BLaER1 treated with 17β-estradiol and CSF1 and Interleukin-3, amounts not matched to agents 10 nM and 100 nM (cell line): ENCODE data around the gene AIG1.

Source experiments
- H3K27ac ChIP-seq, 11 experiments: shearing (Covaris generic); formaldehyde crosslinking; 2 replicates each; pipeline ENCODE4 v1.8.1; 2022
- H3K27me3 ChIP-seq, 11 experiments: shearing (Covaris generic); formaldehyde crosslinking; 2 replicates each; pipeline ENCODE4 v1.8.1; 2022
- H3K36me3 ChIP-seq, 11 experiments: shearing (Covaris generic); formaldehyde crosslinking; 2 replicates each; pipeline ENCODE4 v1.8.1; 2022
- H3K4me1 ChIP-seq, 10 experiments: shearing (Covaris generic); formaldehyde crosslinking; 2 replicates each; pipeline ENCODE4 v1.8.1; 2022
- H3K4me2 ChIP-seq, 11 experiments: shearing (Covaris generic); formaldehyde crosslinking; 2 replicates each; pipeline ENCODE4 v1.8.1; 2022
- H3K4me3 ChIP-seq, 10 experiments: shearing (Covaris generic); formaldehyde crosslinking; 2 replicates each; pipeline ENCODE4 v1.8.1; 2022
- H3K9ac ChIP-seq, 11 experiments: shearing (Covaris generic); formaldehyde crosslinking; 2 replicates each; pipeline ENCODE4 v1.8.1; 2022
- H3K9me3 ChIP-seq, 11 experiments: shearing (Covaris generic); formaldehyde crosslinking; replicated peaks in 1 of 11; 2 replicates each; pipeline ENCODE4 v1.8.1; 2022
- H4K20me1 ChIP-seq, 11 experiments: shearing (Covaris generic); formaldehyde crosslinking; 2 replicates each; pipeline ENCODE4 v1.8.1; 2022
- Cebpa-rat ChIP-seq, 11 experiments: shearing (Covaris generic); IDR thresholded peaks; 2 replicates each; pipeline ENCODE4 v1.8.1; 2022

The AIG1 gene

DNA sequence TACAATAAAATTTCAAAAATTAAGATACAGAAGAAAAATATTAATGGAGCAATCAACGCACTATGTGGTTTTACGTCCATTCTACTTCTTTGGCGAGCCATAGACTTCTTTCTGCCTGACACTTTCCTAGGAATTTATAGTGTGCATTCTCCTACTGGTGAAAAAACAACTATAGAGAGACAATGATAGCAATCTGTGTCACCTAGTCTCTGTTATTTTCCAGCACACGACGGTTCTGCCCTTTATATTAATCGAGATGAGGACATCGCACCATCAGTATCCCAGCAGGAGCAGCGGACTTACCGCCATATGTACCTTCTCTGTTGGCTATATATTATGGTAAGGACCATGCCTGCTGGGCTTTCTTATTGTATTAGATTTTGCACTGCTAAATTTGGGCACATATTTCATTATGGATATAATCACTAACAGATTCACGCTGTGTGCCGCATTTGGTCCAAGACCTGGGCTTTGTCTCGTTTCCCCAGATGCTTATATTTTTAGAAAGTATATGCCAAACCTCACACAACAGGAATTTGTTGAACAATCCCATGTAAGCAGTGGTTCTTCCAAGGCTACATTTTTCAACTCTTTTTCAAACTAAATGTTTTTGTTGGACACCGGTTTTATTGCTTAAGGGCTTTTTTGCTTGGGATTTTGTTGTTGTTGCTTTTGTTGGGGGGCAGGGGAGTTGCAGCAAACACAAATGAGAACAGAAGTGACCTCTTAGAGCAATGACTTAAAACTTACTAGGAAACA lies 223.4 kb downstream of the AIG1 start:
- Histone ChIP-seq H3K4me2 (no peak overlapping the region), H3K36me3 (no peaks in the 10 kb centered on the region), H3K9me3 (no peaks in the 10 kb centered on the region), H3K4me1 (peaks cover 0 to 6% (median 0%) of the 10 kb centered on the region in 10 experiments; a peak in 1 of 20 replicates), H3K9ac (no peak overlapping the region), H3K27me3 (no peaks in the 10 kb centered on the region), H3K4me3 (no peak overlapping the region), H3K27ac (no peak overlapping the region), H4K20me1 (no peaks in the 10 kb centered on the region)
- TF ChIP-seq Cebpa-rat (IDR thresholded peaks at IDR 0.05): no peak

DNA sequence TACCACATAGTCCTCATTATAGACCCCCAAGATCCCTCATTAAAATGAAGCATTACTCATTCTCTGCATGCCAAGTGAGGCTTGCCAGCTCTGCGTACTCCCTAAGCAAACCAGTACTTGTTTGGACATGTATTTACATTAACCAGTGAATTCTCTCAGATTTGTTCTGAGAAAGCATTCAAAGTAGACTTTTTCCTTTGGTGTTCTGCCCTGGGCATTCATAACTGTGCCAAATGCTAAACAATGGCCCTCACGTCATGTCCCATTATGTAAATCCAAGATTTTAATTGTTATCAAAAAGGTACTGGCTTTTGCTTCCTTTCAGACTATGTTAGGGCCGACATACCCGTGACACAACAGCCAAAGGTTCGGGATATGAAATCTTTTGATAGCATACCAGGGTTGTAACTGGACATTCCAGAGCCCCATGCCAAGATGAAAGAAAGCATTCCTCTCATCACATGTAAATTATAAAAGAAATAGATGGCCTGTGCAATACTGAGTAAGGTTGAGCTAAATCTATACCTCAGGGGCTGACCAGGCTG lies 225.6 kb downstream of the AIG1 start:
- Histone ChIP-seq H3K4me2 (no peak overlapping the region), H3K27ac (no peak overlapping the region)
- TF ChIP-seq Cebpa-rat (IDR thresholded peaks at IDR 0.05): no peak

DNA sequence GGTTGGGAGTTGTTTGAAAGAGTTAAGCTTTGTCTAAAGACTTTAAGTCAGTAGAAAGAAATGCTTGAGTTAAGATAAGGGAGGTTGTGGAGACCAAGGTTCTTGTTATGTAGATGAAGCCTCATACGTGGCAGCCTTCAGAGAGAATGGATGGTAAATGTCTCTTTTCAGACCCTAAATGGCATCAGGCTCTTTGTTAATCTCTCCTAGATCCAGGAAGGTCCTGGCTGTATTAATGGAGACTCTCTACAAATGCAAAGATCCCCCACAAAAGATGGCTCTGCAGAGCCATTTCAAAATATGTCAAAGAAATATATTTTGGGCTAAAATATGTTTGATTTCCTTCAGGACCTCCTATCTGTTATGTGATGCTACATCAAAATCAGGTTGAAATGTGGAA lies 228.2 kb downstream of the AIG1 start:
- Histone ChIP-seq H3K4me1 (no peaks in the 10 kb centered on the region), H3K9ac (no peak overlapping the region), H3K4me3 (no peak overlapping the region), H3K27ac (no peak overlapping the region), H4K20me1 (no peaks in the 10 kb centered on the region), H3K36me3 (no peaks in the 10 kb centered on the region), H3K4me2 (no peak overlapping the region), H3K27me3 (no peaks in the 10 kb centered on the region), H3K9me3 (no peaks in the 10 kb centered on the region)
- no peak for TF ChIP-seq Cebpa-rat (IDR thresholded peaks at IDR 0.05)

More for the DNA sequence above, 225.6 kb downstream of the AIG1 start:
- Histone ChIP-seq H3K9ac (no peak overlapping the region), H3K9me3 (no peaks in the 10 kb centered on the region), H3K4me3 (no peak overlapping the region), H3K27me3 (no peaks in the 10 kb centered on the region), H3K36me3 (no peaks in the 10 kb centered on the region), H3K4me1 (peaks cover 0 to 6% (median 0%) of the 10 kb centered on the region in 10 experiments; a peak in 1 of 20 replicates), H4K20me1 (no peaks in the 10 kb centered on the region)

DNA sequence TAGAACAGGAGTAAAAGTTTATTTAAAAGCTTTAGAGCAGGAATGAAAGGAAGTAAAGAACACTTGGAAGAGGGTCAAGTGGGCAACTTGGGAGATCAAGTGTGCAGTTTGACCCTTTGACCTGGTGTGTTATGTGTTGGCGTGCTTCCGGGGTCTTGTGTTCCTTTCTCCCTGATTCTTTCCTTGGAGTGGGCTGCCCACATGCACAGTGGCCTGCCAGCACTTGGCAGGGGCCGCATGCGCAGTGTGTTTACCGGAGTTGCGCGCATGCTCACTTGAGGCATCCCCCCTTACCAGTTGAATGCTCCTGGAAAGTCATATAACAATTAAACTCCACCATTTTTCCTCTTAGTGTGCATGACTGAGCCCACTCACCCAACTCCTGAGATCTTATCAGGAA lies 229.5 kb downstream of the AIG1 start:
- H4K20me1 ChIP-seq: no peaks in the 10 kb centered on the region
- no peak overlapping the region for H3K27ac ChIP-seq
- H3K4me3 ChIP-seq: no peak overlapping the region
- H3K4me2 ChIP-seq: no peak overlapping the region
- no peaks in the 10 kb centered on the region for H3K4me1 ChIP-seq
- H3K9ac ChIP-seq: no peak overlapping the region
- no peaks in the 10 kb centered on the region for H3K27me3 ChIP-seq
- no peak for TF ChIP-seq Cebpa-rat (IDR thresholded peaks at IDR 0.05)
- H3K9me3 ChIP-seq: no peaks in the 10 kb centered on the region
- H3K36me3 ChIP-seq: no peaks in the 10 kb centered on the region

DNA sequence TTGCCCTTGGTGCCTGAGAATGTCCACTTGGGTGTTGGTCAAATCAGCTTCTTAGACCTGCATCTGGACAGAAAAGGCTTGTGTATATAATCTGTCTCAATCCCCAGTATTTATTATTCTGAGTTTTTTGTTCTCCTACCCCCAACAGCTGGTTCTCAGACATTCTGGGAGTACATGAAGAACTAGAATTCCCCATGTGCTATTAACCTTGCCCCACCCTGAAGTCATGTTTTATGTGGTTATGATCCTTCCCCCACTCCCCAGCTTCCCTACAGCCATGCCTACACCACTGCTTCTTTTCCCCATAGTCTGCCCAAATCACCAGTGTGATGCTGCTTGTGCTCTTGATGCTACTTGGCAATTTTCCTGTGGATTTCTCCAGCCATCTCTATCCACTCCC lies 232.8 kb downstream of the AIG1 start:
- Histone ChIP-seq H3K27me3 (no peaks in the 10 kb centered on the region), H3K9me3 (no peaks in the 10 kb centered on the region; a peak in 1 of 22 replicates), H4K20me1 (no peaks in the 10 kb centered on the region), H3K4me3 (no peak overlapping the region), H3K4me2 (no peak overlapping the region), H3K4me1 (no peaks in the 10 kb centered on the region), H3K27ac (no peak overlapping the region), H3K9ac (no peak overlapping the region), H3K36me3 (no peaks in the 10 kb centered on the region)
- no peak for TF ChIP-seq Cebpa-rat (IDR thresholded peaks at IDR 0.05)

DNA sequence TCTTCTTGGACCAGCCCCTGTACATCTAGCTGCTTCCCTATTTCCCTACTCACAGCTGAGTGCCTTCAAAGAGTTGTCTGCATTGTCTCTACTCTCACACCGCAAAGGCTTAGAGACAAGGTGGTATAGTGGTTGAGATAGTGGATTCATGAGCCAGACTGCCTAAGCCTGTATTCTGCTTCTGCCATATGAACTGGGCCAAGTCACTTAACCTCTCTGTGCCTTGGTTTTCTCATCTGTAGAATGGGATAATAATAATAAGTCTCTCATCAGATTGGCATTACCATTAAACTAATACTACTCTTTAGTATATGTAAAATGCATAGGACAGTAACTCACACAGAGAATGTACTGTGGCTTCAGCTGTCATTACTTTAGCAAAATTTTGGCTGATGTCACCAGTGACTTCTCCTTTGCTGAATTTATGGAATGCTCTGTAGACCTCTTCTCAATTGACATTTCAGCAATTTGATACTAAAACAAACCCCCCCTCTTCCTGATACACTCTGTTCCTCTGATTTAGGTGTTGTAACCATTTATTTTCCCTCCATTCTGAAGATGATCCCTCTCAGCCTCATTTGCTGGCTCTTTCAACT lies 233.7 kb downstream of the AIG1 start:
- Histone ChIP-seq H3K27ac (no peak overlapping the region), H4K20me1 (no peaks in the 10 kb centered on the region), H3K4me3 (no peak overlapping the region), H3K4me2 (no peak overlapping the region), H3K9me3 (no peaks in the 10 kb centered on the region; a peak in 1 of 22 replicates), H3K36me3 (no peaks in the 10 kb centered on the region), H3K27me3 (no peaks in the 10 kb centered on the region), H3K9ac (no peak overlapping the region), H3K4me1 (no peaks in the 10 kb centered on the region)
- no peak for TF ChIP-seq Cebpa-rat (IDR thresholded peaks at IDR 0.05)

DNA sequence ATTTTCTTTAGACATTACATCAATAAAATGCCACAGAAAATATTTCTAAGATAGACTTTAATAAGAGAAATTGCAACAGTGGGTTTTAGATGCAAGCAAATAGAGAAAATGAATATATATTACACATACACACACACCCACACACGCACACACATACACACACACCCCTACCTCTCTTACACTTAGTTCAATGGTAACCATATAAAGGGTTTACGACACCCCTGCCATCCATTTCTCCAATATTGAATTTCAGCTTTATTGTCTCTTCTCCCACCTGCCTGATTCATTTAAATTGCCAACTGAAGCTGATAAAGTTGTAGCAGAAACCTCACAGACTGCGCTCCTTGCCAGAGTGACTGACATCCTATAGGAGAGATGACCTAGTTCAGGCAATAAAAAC lies 235.2 kb downstream of the AIG1 start:
- H4K20me1 ChIP-seq: no peaks in the 10 kb centered on the region
- H3K36me3 ChIP-seq: no peaks in the 10 kb centered on the region
- H3K4me1 ChIP-seq: no peaks in the 10 kb centered on the region
- H3K27ac ChIP-seq: no peak overlapping the region
- H3K9ac ChIP-seq: no peak overlapping the region
- H3K4me3 ChIP-seq: no peak overlapping the region
- no peaks in the 10 kb centered on the region for H3K27me3 ChIP-seq
- no peak for TF ChIP-seq Cebpa-rat (IDR thresholded peaks at IDR 0.05)
- H3K9me3 ChIP-seq: no peaks in the 10 kb centered on the region; a peak in 1 of 22 replicates
- no peak overlapping the region for H3K4me2 ChIP-seq

DNA sequence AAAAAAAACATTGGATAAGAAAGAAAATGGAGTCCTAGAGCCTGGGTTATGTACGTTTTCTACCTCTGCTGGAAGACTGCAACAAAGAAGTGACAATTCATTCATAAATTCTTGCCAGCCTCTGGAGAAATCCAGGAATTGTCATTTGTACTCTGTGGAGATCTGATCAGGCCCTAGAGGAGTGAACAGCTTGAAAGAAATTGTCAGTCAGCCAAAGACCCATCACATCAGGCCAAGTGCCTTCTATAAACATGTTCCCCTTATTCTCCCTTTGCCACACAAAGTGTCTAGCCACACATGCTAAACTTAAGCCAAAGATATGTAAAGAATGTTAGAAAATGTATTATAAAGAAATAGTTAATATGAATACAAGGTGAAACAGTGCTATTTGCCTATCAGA lies 237.4 kb downstream of the AIG1 start:
- no peaks in the 10 kb centered on the region for H3K27me3 ChIP-seq
- no peaks in the 10 kb centered on the region; a peak in 1 of 22 replicates for H3K9me3 ChIP-seq
- no peak overlapping the region for H3K9ac ChIP-seq
- H3K4me2 ChIP-seq: no peak overlapping the region
- H3K36me3 ChIP-seq: no peaks in the 10 kb centered on the region
- H3K4me1 ChIP-seq: no peaks in the 10 kb centered on the region
- no peak overlapping the region for H3K4me3 ChIP-seq
- H4K20me1 ChIP-seq: no peaks in the 10 kb centered on the region
- TF ChIP-seq Cebpa-rat (IDR thresholded peaks at IDR 0.05): no peak
- H3K27ac ChIP-seq: no peak overlapping the region

DNA sequence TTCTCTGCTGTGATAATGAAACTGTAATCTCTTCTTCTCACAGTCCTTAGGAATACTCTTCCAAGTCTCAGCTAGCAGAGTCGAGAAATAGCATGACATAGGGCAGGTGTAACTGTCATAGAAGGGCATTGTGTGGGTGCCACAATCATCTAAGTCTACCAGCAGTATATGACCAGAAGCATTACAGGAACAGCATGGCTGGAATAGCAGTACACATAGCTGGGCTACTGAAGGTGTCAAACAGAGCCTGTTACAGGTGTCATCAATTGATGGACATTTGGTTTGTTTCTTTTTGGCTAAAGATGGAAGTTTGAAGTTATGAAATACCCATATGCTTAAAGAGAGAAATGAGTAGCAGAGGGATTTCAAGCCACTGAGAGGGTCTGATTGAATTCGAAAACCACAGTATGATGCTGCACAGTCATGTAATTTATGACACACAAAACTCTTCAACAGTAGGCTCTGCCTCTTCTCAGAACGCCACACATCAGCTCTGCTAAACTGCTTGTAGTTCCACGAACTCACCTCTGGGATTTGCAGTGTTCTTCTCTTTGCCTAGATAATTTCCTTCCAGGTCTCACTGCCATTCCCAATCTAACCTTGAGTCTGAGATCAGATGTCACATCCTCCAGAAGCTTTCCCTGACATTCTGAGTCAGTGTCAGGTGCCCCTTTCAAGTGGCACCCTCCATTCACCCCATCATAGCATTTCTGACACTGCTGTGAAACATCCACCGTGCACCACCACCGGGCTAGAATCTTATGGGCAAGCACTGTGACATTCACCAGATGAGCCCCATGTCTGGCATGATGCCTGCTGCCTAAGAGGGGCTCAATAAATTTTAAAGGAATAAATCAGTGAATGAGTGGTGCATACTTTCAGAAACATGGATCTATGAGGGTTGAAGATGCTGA lies 238.8 kb downstream of the AIG1 start:
- no peaks in the 10 kb centered on the region for H3K27me3 ChIP-seq
- no peaks in the 10 kb centered on the region; a peak in 1 of 22 replicates for H3K9me3 ChIP-seq
- H3K4me3 ChIP-seq: no peak overlapping the region
- H4K20me1 ChIP-seq: no peaks in the 10 kb centered on the region
- H3K4me1 ChIP-seq: no peaks in the 10 kb centered on the region
- no peak for TF ChIP-seq Cebpa-rat (IDR thresholded peaks at IDR 0.05)
- no peak overlapping the region for H3K4me2 ChIP-seq
- H3K9ac ChIP-seq: no peak overlapping the region
- no peak overlapping the region for H3K27ac ChIP-seq
- no peaks in the 10 kb centered on the region for H3K36me3 ChIP-seq
